ENCODE measurements around the gene CACNA1I. TPM values are rescaled to one million over a fixed set of nuclear protein-coding genes. Genes with fewer than 3 reads are reported as not detected.

CACNA1I gene
- total RNA-seq, 1 experiment from 2014 or later: 2.1 TPM

DNA sequence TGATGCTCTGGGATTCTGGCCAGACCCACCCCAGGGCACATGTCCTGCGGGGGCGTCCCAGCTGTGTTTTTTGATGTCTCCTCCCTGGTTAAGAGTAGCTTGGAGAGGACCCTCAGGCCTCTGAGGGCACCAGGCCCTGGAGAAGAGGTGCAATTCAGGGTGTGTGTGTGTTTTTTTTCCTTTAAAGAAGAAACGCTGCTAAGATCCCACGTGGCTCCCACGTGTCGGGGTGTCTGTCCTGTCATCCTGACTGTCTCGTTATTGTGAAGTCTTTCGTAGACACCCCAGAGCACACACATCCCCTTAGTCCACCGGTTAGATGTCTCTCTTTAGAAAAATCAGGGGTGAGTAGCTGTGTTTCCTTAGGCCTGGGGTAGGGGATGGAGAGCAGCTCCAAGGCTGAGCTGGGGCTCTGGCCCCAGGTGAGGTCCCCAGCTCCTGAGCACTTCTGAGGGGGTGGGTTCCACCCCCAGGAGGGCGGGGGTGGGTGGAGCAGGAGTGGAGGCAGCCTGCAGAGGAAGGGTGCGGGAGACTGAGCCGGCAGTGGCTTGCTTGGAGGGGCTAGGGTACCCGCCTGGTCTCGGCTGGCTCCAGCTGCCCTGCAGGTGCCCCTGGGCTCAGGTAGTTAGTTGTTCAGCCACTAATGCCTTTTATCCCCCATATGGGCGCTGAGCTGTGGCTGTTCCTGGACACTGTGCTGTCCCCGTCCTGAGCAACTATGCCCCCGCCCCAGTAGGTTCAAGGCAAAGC lies 116.4 kb downstream of the CACNA1I start:
- ChIA-PET POLR2A (no interaction called here), CTCF (interaction anchor here (0.6 to 1.5 kb wide), 3 partner anchors 18 to 158 kb away, joined by 3 to 4 read pairs (median 3); no protein-coding TSS in a partner anchor)
- Mint-ChIP-seq H3K36me3 (peaks cover 9% of the 10 kb centered on the region; the same call in 1 of the 2 replicates), H3K27me3 (ENCODE audit: low read depth) (no peaks in the 10 kb centered on the region; the same call in 1 of the 2 replicates), H3K27ac (no peak overlapping the region), H3K4me3 (no peak overlapping the region), H3K9me3 (no peaks in the 10 kb centered on the region), H3K4me1 (peaks cover 3% of the 10 kb centered on the region; the same call in 1 of the 2 replicates)
- DNase-seq (ENCODE audit: low spot score) (no peak), ATAC-seq (no peak)
- TF ChIP-seq CREB1 (CRISPR knock-in tag; IDR thresholded peaks at IDR 0.05) (no peak), ESRRA (CRISPR knock-in tag; IDR thresholded peaks at IDR 0.05; ENCODE audit: borderline replicate concordance) (no peak), JAZF1 (CRISPR knock-in tag; IDR thresholded peaks at IDR 0.05) (no peak), FOXJ3 (CRISPR knock-in tag; IDR thresholded peaks at IDR 0.05; ENCODE audit: borderline replicate concordance) (no peak), PRRX2 (CRISPR knock-in tag; IDR thresholded peaks at IDR 0.05) (no peak), ZNF232 (CRISPR knock-in tag; IDR thresholded peaks at IDR 0.05) (no peak), ZBTB21 (CRISPR knock-in tag; IDR thresholded peaks at IDR 0.05; ENCODE audit: borderline replicate concordance) (no peak), JUN (CRISPR knock-in tag; IDR thresholded peaks at IDR 0.05) (no peak), NFATC4 (CRISPR knock-in tag; IDR thresholded peaks at IDR 0.05) (no peak)
- TF ChIP-seq, protein P1, sequence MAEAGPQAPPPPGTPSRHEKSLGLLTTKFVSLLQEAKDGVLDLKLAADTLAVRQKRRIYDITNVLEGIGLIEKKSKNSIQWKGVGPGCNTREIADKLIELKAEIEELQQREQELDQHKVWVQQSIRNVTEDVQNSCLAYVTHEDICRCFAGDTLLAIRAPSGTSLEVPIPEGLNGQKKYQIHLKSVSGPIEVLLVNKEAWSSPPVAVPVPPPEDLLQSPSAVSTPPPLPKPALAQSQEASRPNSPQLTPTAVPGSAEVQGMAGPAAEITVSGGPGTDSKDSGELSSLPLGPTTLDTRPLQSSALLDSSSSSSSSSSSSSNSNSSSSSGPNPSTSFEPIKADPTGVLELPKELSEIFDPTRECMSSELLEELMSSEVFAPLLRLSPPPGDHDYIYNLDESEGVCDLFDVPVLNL (CRISPR knock-in tag; IDR thresholded peaks at IDR 0.05; ENCODE audit: borderline replicate concordance, low read depth): no peak
- TF ChIP-seq, protein P2, sequence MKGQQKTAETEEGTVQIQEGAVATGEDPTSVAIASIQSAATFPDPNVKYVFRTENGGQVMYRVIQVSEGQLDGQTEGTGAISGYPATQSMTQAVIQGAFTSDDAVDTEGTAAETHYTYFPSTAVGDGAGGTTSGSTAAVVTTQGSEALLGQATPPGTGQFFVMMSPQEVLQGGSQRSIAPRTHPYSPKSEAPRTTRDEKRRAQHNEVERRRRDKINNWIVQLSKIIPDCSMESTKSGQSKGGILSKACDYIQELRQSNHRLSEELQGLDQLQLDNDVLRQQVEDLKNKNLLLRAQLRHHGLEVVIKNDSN (CRISPR knock-in tag; IDR thresholded peaks at IDR 0.05): no peak
- TF ChIP-seq, protein P3, sequence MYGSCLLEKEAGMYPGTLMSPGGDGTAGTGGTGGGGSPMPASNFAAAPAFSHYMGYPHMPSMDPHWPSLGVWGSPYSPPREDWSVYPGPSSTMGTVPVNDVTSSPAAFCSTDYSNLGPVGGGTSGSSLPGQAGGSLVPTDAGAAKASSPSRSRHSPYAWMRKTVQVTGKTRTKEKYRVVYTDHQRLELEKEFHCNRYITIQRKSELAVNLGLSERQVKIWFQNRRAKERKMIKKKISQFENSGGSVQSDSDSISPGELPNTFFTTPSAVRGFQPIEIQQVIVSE (CRISPR knock-in tag; IDR thresholded peaks at IDR 0.05; ENCODE audit: borderline replicate concordance): no peak
- TF ChIP-seq, protein P4, sequence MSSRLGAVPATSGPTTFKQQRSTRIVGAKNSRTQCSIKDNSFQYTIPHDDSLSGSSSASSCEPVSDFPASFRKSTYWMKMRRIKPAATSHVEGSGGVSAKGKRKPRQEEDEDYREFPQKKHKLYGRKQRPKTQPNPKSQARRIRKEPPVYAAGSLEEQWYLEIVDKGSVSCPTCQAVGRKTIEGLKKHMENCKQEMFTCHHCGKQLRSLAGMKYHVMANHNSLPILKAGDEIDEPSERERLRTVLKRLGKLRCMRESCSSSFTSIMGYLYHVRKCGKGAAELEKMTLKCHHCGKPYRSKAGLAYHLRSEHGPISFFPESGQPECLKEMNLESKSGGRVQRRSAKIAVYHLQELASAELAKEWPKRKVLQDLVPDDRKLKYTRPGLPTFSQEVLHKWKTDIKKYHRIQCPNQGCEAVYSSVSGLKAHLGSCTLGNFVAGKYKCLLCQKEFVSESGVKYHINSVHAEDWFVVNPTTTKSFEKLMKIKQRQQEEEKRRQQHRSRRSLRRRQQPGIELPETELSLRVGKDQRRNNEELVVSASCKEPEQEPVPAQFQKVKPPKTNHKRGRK (CRISPR knock-in tag; IDR thresholded peaks at IDR 0.05; ENCODE audit: borderline replicate concordance): no peak
- TF ChIP-seq, protein P5, sequence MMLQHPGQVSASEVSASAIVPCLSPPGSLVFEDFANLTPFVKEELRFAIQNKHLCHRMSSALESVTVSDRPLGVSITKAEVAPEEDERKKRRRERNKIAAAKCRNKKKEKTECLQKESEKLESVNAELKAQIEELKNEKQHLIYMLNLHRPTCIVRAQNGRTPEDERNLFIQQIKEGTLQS (CRISPR knock-in tag; conservative IDR thresholded peaks at IDR 0.05): no peak
- TF ChIP-seq, protein P6, sequence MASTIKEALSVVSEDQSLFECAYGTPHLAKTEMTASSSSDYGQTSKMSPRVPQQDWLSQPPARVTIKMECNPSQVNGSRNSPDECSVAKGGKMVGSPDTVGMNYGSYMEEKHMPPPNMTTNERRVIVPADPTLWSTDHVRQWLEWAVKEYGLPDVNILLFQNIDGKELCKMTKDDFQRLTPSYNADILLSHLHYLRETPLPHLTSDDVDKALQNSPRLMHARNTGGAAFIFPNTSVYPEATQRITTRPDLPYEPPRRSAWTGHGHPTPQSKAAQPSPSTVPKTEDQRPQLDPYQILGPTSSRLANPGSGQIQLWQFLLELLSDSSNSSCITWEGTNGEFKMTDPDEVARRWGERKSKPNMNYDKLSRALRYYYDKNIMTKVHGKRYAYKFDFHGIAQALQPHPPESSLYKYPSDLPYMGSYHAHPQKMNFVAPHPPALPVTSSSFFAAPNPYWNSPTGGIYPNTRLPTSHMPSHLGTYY (CRISPR knock-in tag; IDR thresholded peaks at IDR 0.05): no peak
- TF ChIP-seq, protein P7, sequence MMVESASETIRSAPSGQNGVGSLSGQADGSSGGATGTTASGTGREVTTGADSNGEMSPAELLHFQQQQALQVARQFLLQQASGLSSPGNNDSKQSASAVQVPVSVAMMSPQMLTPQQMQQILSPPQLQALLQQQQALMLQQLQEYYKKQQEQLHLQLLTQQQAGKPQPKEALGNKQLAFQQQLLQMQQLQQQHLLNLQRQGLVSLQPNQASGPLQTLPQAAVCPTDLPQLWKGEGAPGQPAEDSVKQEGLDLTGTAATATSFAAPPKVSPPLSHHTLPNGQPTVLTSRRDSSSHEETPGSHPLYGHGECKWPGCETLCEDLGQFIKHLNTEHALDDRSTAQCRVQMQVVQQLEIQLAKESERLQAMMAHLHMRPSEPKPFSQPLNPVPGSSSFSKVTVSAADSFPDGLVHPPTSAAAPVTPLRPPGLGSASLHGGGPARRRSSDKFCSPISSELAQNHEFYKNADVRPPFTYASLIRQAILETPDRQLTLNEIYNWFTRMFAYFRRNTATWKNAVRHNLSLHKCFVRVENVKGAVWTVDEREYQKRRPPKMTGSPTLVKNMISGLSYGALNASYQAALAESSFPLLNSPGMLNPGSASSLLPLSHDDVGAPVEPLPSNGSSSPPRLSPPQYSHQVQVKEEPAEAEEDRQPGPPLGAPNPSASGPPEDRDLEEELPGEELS (CRISPR knock-in tag; IDR thresholded peaks at IDR 0.05): no peak
- TF ChIP-seq, protein P8, sequence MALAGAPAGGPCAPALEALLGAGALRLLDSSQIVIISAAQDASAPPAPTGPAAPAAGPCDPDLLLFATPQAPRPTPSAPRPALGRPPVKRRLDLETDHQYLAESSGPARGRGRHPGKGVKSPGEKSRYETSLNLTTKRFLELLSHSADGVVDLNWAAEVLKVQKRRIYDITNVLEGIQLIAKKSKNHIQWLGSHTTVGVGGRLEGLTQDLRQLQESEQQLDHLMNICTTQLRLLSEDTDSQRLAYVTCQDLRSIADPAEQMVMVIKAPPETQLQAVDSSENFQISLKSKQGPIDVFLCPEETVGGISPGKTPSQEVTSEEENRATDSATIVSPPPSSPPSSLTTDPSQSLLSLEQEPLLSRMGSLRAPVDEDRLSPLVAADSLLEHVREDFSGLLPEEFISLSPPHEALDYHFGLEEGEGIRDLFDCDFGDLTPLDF (CRISPR knock-in tag; IDR thresholded peaks at IDR 0.05): no peak
